SU-DHL-6 (cell line): ENCODE data around the gene ROS1.

Experiments
- H2AFZ ChIP-seq: fragments of 200-600 bp; sonication (generic); 2 replicates; pipeline ENCODE4 v1.6.1; 2014; ENCODE audit warnings: low read depth, mild to moderate bottlenecking, moderate library complexity, mixed read lengths, antibody characterized with exemption, low read length; ENCODE audit not compliant: severe bottlenecking
- H3F3A ChIP-seq: fragments of 200-600 bp; shearing (Covaris generic); 2 replicates; pipeline ENCODE4 v1.6.0; 2016; ENCODE audit warnings: antibody characterized with exemption, mild to moderate bottlenecking; ENCODE audit not compliant: insufficient read depth
- H3K27ac ChIP-seq: fragments of 200-600 bp; sonication (generic); 2 replicates; pipeline ENCODE4 v1.5.1; 2016; ENCODE audit warnings: low read depth, mild to moderate bottlenecking, low read length, moderate library complexity, mixed read lengths
- H3K27me3 ChIP-seq: fragments of 200-600 bp; sonication (generic), shearing (Covaris generic); 2 replicates; pipeline ENCODE4 v1.6.0; 2014; ENCODE audit warnings: mild to moderate bottlenecking, low read length
- H3K36me3 ChIP-seq: fragments of 200-600 bp; sonication (generic); 2 replicates; pipeline ENCODE4 v1.6.1; 2014; ENCODE audit warnings: mild to moderate bottlenecking, low read length, mixed read lengths
- H3K4me2 ChIP-seq: fragments of 300-600, 200-600 bp; shearing (Covaris generic), sonication (generic); 2 replicates; pipeline ENCODE4 v1.6.0; 2014; ENCODE audit warnings: low read length, low read depth, mild to moderate bottlenecking; ENCODE audit not compliant: poor library complexity, severe bottlenecking
- H3K4me3 ChIP-seq: fragments of 200-600 bp; sonication (generic); 2 replicates; pipeline ENCODE4 v1.5.1; 2014; ENCODE audit warnings: antibody characterized with exemption, low read length, mild to moderate bottlenecking, mixed read lengths; ENCODE audit not compliant: insufficient read depth, poor library complexity, severe bottlenecking
- H3K79me2 ChIP-seq: fragments of 200-600 bp; sonication (generic); 2 replicates; pipeline ENCODE4 v1.6.1; 2014; ENCODE audit warnings: mild to moderate bottlenecking, low read length, moderate library complexity; ENCODE audit not compliant: insufficient read depth
- H3K9ac ChIP-seq: fragments of 200-600 bp; sonication (generic); 2 replicates; pipeline ENCODE4 v1.7.0; 2014; ENCODE audit warnings: mild to moderate bottlenecking, low read length
- H3K9me2 ChIP-seq: fragments of 200-600 bp; sonication (generic); replicated peaks from 2 replicates; pipeline ENCODE4 v1.6.1; 2014; ENCODE audit warnings: low read length; ENCODE audit not compliant: insufficient read depth
- H3K9me3 ChIP-seq: fragments of 200-600 bp; sonication (generic); 2 replicates; pipeline ENCODE4 v1.6.1; 2014; ENCODE audit warnings: low read length, mixed read lengths; ENCODE audit not compliant: insufficient read depth
- H4K20me1 ChIP-seq: fragments of 200-600 bp; sonication (generic); 2 replicates; pipeline ENCODE4 v1.6.1; 2014; ENCODE audit warnings: low read depth, mild to moderate bottlenecking, antibody characterized with exemption, low read length, moderate library complexity, mixed read lengths
- EZH2phosphoT487 ChIP-seq: fragments of 200-600 bp; sonication (generic), shearing (Covaris generic); conservative IDR thresholded peaks from 2 replicates; pipeline ENCODE4 v1.6.1; 2018; ENCODE audit warnings: mild to moderate bottlenecking, antibody characterized with exemption, low read length, moderate library complexity, mixed read lengths
- TF ChIP-seq, protein P1 (sequence below): fragments of 200-600 bp; sonication (generic); IDR thresholded peaks from one replicate; pipeline ENCODE4 v1.5.1; 2017; ENCODE audit warnings: antibody characterized with exemption, mild to moderate bottlenecking, low read length, moderate library complexity; ENCODE audit not compliant: insufficient read depth, poor library complexity, severe bottlenecking

Gene ROS1

DNA sequence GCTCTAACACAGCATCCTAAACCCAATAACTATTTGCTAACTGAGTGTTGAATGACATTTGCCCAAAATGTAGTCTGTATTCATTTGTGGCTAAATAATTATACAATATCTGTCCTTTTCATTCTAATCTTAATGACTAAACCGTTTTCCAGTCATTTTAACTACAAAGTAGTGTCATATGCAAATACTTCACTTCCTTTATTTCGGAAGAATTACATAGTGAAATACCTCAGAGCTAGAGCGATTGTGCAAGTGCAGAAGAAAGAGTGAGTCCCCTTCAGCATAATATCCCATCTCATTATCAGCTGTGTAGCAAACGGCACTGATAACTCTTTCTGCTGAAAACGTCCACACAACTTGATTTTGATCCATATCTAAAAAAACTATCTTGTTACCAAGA is 66.2 kb downstream of the ROS1 start:
- H4K20me1 ChIP-seq, result no peaks in the 10 kb centered on the region
- no peak overlapping the region for H3K27ac ChIP-seq
- H3F3A ChIP-seq, result no peaks in the 10 kb centered on the region
- H3K27me3 ChIP-seq, result no peaks in the 10 kb centered on the region
- H3K4me2 ChIP-seq, result no peak overlapping the region
- no peaks in the 10 kb centered on the region for H3K9me3 ChIP-seq
- H3K36me3 ChIP-seq, result no peaks in the 10 kb centered on the region
- H3K79me2 ChIP-seq, result no peaks in the 10 kb centered on the region
- H3K4me3 ChIP-seq, result no peak overlapping the region
- TF ChIP-seq, protein P1, sequence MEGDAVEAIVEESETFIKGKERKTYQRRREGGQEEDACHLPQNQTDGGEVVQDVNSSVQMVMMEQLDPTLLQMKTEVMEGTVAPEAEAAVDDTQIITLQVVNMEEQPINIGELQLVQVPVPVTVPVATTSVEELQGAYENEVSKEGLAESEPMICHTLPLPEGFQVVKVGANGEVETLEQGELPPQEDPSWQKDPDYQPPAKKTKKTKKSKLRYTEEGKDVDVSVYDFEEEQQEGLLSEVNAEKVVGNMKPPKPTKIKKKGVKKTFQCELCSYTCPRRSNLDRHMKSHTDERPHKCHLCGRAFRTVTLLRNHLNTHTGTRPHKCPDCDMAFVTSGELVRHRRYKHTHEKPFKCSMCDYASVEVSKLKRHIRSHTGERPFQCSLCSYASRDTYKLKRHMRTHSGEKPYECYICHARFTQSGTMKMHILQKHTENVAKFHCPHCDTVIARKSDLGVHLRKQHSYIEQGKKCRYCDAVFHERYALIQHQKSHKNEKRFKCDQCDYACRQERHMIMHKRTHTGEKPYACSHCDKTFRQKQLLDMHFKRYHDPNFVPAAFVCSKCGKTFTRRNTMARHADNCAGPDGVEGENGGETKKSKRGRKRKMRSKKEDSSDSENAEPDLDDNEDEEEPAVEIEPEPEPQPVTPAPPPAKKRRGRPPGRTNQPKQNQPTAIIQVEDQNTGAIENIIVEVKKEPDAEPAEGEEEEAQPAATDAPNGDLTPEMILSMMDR, result no peak
- TF ChIP-seq EZH2phosphoT487, result no peak
- no peaks in the 10 kb centered on the region for H3K9me2 ChIP-seq
- no peak overlapping the region for H3K9ac ChIP-seq
- H2AFZ ChIP-seq, result no peak overlapping the region

DNA sequence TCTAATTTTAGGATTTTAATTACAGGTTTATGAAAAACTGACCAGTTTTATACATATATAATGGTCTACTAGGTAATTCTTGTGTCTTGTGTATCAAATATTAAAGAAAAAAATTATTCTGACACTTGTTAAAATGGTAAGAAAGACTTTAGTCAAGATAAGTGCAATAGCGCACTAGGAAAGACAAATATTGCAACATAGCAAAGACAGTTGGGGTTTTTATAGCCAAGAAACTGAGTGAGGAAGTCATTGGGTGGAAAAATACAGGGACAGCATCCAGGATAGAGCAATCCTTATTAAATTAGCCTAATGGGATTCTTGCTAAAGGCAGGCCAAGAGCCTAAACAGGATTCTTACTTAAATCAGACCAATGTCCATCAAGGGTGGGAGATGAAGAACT is 71.1 kb downstream of the ROS1 start:
- Histone ChIP-seq H3K79me2 (no peaks in the 10 kb centered on the region), H3K4me2 (no peak overlapping the region), H3K4me3 (no peak overlapping the region), H3K9ac (no peak overlapping the region), H3K27me3 (no peaks in the 10 kb centered on the region), H3K9me3 (no peaks in the 10 kb centered on the region), H3F3A (no peaks in the 10 kb centered on the region), H3K36me3 (no peaks in the 10 kb centered on the region), H4K20me1 (no peaks in the 10 kb centered on the region; the same call in 1 of the 2 replicates), H3K27ac (no peak overlapping the region), H2AFZ (no peak overlapping the region), H3K9me2 (no peaks in the 10 kb centered on the region)
- TF ChIP-seq, protein P1, result no peak

DNA sequence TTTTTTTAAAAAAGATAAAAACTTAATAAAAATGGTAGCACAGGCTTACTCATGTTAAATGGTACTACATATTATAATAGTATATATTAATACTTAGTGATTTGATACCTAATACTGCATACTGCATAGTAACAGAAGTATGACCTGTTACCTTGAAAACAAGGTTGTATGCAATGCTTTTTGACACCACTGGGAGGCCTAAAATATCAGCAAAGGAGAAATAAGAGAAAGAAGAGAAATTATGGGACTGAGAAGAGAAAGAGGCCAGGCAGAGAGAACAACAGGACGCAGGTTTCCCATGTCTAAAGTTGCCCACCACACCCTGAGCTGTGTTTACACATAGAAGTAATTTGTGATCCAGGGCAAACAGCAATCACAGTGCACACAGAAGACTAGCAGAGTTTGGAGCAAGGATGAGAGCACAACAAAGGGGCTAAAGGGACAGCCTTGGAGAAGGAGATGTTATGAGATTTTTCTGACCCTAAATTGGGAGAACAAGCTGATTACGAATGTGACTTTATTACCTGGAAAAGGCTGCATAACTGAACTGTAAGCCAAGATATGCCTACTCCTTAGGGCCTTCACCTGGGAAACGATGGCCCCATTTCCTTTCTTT is 73.2 kb downstream of the ROS1 start:
- no peaks in the 10 kb centered on the region for H3F3A ChIP-seq
- no peak overlapping the region for H3K9ac ChIP-seq
- no peak overlapping the region for H2AFZ ChIP-seq

More for the DNA sequence above, 73.2 kb downstream of the ROS1 start:
- H3K9me3 ChIP-seq, result no peaks in the 10 kb centered on the region
- H3K27ac ChIP-seq, result no peak overlapping the region
- no peaks in the 10 kb centered on the region for H3K9me2 ChIP-seq
- H3K36me3 ChIP-seq, result no peaks in the 10 kb centered on the region
- no peaks in the 10 kb centered on the region for H3K27me3 ChIP-seq
- no peak for TF ChIP-seq EZH2phosphoT487
- TF ChIP-seq, protein P1, result peak; percentile 20
- H3K79me2 ChIP-seq, result no peaks in the 10 kb centered on the region
- H3K4me2 ChIP-seq, result no peak overlapping the region
- H4K20me1 ChIP-seq, result no peaks in the 10 kb centered on the region; the same call in 1 of the 2 replicates
- no peak overlapping the region for H3K4me3 ChIP-seq
